ENCODE results near the gene ARRB1.
A peak's percentile ranks its signal among the peaks of the same experiment; 100 is the strongest.

ARRB1 gene

GRCh38 chr11:75219869-75220268 lies 131.6 kb downstream of the ARRB1 start:
- DNase-seq = no peak

GRCh38 chr11:75214843-75215242 lies 136.6 kb downstream of the ARRB1 start:
- DNase-seq = no peak

- DNase-seq = peak; percentile 94
These were observed 137.0 kb downstream of the ARRB1 start for GRCh38 chr11:75214411-75214821.
